Right lobe of liver (tissue), 6 donors: Measurements from ENCODE around the gene MAP3K14. TPM values are rescaled to one million over a fixed set of nuclear protein-coding genes. Genes with fewer than 3 reads are reported as not detected.

Source experiments
- ATAC-seq, 4 donors: fragments of 200-7000 bp; cut with Tn5 transposase; one replicate each; pipeline ENCODE4 v1.9.1; 2020; ENCODE audit warnings: mild to moderate bottlenecking in 4 of 4, moderate library complexity in 4 of 4
- DNase-seq, 3 donors: peaks; one replicate each; pipeline ENCODE4 v3.0.0-alpha.2; 2020
- H3K27ac ChIP-seq, 3 donors: fragments of 200-600 bp; one replicate each; pipeline ENCODE4 v1.8.0; 2022
- H3K27me3 ChIP-seq, 2 donors: fragments of 200-600 bp; one replicate each; pipeline ENCODE4 v1.8.0; 2022
- H3K36me3 ChIP-seq, 4 donors: fragments of 200-600 bp; sonication (generic) in 1 of 4; one replicate each; pipeline versions ENCODE4 v1.5.1 to v1.8.0; 2017 to 2022; ENCODE audit warnings: control low read depth in 1 of 4
- H3K4me1 ChIP-seq, 4 donors: fragments of 200-600 bp; sonication (generic) in 1 of 4; one replicate each; pipeline versions ENCODE4 v1.5.1 to v1.8.0; 2017 to 2022; ENCODE audit warnings: control low read depth in 1 of 4
- H3K4me3 ChIP-seq, 3 donors: fragments of 200-600 bp; one replicate each; pipeline ENCODE4 v1.8.0; 2022
- H3K9me3 ChIP-seq, 4 donors: fragments of 200-600 bp; sonication (generic) in 1 of 4; one replicate each; pipeline versions ENCODE4 v1.5.1 to v1.8.0; 2017 to 2022; ENCODE audit warnings: control low read depth in 1 of 4
- POLR2A ChIP-seq: fragments of 450-650 bp; IDR thresholded peaks from one replicate; pipeline ENCODE4 v1.6.1; 2017; ENCODE audit warnings: antibody characterized with exemption, mild to moderate bottlenecking
- WGBS: methylation state at CpG from one replicate; pipeline ENCODE4 v1.1.6; 2018; ENCODE audit warnings: low coverage, low lambda C conversion rate; ENCODE audit not compliant: insufficient coverage; ENCODE audit errors: missing lambda C conversion rate; 5-methylcytosine and 5-hydroxymethylcytosine counted together
- intact Hi-C, 2 donors: fragments of 100-400 bp; cut with DNase I; formaldehyde crosslinking; loops; one replicate each; pipeline versions ENCODE4 v1.11.2 to v1.14.1; 2022
- total RNA-seq, 6 experiments: library from RNA; depleted of rRNA in 2 of 6; stranded (reverse); fragments of >200 nt in 2 of 6; fragmentation: NEBNext Ultra II Directional in 3 of 6; extraction: Animal tissue kit (Norgen Biotek cat#: 25700) in 3 of 6; gene quantifications; one replicate each; pipeline versions ENCODE4 v1.1.0 to v1.2.4, GENCODE V29; 2016 to 2023
- TF ChIP-seq, protein P1 (sequence below), 4 donors: fragments of 200-600 bp in 3 of 4; fragments of 450-650 bp in 1 of 4; IDR thresholded peaks; one replicate each; pipeline versions ENCODE4 v1.5.1 to v1.8.0; 2016 to 2022; ENCODE audit warnings: antibody characterized with exemption in 4 of 4, mild to moderate bottlenecking in 2 of 4
- donor health status: DM: no; HTN: yes; CAD: no.
- donor health status: DM: no; HTN: no; CAD: no.
- donor health status: DM: no; HTN: no; CAD: no.
- donor health status: DM: no; HTN: yes; CAD: no.
- donor health status: DM: no; HTN: yes; CAD: no.

The MAP3K14 gene
- total RNA-seq, 6 experiments from 2014 or later: 4.8 to 7.8 (median 6.3) TPM

DNA sequence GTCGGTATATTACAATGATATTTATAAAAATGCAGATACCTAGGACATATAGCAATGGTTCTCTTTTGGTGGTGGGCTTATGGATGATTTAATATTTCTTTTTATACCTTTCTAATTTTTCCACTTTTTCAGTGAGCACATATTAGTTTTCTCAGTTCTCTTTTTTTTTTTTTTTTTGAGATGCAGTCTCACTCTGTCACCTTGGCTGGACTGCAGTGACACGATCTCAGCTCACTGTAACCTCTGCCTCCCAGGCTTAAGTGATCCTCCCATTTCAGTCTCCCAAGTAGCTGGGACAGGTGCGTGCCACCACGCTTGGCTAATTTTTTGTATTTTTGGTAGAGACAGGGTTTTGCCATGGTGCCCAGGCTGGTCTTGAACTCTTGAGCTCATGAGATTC is 15.1 kb downstream of the MAP3K14 start:
- TF ChIP-seq, protein P1, sequence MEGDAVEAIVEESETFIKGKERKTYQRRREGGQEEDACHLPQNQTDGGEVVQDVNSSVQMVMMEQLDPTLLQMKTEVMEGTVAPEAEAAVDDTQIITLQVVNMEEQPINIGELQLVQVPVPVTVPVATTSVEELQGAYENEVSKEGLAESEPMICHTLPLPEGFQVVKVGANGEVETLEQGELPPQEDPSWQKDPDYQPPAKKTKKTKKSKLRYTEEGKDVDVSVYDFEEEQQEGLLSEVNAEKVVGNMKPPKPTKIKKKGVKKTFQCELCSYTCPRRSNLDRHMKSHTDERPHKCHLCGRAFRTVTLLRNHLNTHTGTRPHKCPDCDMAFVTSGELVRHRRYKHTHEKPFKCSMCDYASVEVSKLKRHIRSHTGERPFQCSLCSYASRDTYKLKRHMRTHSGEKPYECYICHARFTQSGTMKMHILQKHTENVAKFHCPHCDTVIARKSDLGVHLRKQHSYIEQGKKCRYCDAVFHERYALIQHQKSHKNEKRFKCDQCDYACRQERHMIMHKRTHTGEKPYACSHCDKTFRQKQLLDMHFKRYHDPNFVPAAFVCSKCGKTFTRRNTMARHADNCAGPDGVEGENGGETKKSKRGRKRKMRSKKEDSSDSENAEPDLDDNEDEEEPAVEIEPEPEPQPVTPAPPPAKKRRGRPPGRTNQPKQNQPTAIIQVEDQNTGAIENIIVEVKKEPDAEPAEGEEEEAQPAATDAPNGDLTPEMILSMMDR (IDR thresholded peaks at IDR 0.05): no peak
- no peak for TF ChIP-seq POLR2A
- no peak overlapping the region for H3K4me3 ChIP-seq
- H3K27ac ChIP-seq: no peak overlapping the region
- no peak for DNase-seq
- intact Hi-C loops: no loop called here
- H3K27me3 ChIP-seq: no peaks in the 10 kb centered on the region
- no peaks in the 10 kb centered on the region for H3K36me3 ChIP-seq
- H3K4me1 ChIP-seq: peaks cover 0 to 53% (median 11%) of the 10 kb centered on the region in 4 donors
- 88% methylated on average over 4 of the region's 4 CpGs for WGBS
- H3K9me3 ChIP-seq: no peaks in the 10 kb centered on the region
- no peak for ATAC-seq

DNA sequence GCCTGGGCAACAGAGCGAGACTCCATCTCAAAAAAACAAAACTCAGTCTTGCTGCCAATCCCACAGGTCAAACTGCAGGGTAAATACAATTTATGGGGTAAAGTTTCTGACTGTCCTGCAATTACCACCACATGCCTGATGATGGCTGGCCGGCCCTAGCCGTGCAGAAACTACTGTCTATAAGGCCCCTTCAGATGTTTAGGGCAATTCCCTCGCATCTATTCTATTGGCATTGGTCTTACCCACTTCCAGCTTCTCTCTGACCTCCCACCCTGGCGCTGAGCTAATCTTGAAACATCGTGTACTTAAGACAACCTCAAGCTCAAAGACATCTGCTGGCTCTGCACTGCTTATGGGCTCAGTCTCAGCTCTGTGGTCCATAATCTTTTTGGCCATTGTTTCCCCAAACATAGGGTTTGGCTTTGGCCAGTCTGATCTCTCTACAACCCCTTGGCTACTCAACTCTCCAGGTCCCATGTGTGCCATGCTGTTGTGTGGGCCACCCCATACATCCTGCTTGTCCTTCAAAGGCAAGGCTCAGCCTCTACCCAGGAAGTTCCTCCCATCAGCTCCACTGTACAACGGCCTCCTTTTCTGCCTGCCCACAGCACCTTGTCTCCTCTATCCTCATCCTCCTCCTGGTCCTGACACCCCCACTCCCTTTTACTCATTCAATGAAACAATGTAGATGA is 16.6 kb downstream of the MAP3K14 start:
- Histone ChIP-seq H3K27me3 (no peaks in the 10 kb centered on the region), H3K27ac (peak overlapping the region in 1 of 3 donors; percentile 38), H3K36me3 (no peaks in the 10 kb centered on the region), H3K4me3 (no peak overlapping the region), H3K4me1 (peaks cover 0 to 55% (median 9%) of the 10 kb centered on the region in 4 donors), H3K9me3 (no peaks in the 10 kb centered on the region)
- 79% methylated on average over 6 of the region's 7 CpGs for WGBS
- TF ChIP-seq POLR2A: no peak
- TF ChIP-seq, protein P1 (IDR thresholded peaks at IDR 0.05): no peak
- ATAC-seq (peak in 3 of 4 donors; percentile 16 to 42 (median 28)), DNase-seq (no peak)
- intact Hi-C loops: no loop called here

DNA sequence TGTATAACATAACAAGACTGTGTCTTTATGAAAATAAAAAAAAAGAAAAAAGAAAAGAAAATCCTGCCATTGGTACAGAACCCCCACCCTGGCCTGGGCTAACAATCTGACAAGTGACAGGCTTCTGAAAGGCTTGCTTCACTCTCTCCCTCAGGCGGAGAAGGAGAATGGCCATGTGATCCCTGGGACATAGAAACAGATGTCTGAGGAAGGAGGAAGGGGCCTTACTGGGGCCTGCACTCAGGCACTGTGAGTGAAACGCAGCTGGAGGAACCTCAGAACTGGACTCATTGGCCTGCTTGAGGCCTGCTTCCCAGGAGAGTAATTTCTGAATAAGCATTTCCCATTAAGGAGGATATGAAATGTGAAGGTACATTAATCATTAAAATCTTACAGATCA is 17.5 kb downstream of the MAP3K14 start:
- peak in 3 of 4 donors; percentile 25 to 33 (median 27) for ATAC-seq
- TF ChIP-seq, protein P1 (IDR thresholded peaks at IDR 0.05): no peak
- no peak for TF ChIP-seq POLR2A

DNA sequence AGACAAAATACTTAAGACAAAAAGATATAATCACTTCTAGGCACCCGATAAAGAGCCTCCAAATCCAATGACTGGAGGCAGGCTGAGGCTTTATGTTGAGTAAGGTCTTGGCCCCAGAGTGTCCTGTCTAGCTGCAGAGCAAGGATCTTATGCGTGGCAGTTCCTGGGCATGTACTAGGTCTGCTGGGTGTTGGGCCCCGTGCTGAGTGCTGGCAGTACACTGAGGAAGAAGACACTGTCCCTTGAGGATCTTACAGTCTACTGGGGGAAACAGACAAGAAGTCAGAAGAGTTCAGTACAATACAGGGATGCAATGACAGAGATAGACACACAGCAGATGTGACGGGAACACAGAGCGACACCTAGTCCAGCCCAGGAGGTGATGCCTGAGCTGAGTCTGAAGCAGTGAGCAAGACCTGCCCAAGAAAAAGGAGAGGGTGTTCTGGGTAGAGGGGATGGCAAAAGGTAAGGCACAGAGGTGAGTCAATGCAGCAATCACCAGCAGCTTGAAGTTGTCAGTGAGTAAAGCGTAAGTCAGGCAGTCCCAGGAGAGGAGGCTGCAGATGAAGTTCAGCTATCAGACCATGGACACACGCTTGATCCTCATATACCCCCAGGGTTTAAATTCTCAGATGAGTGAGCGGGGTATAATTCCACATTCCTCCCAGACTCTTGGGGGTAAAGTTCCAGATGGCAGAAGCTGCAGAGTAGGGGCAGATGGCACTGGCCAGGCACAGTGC is 18.1 kb downstream of the MAP3K14 start:
- no peaks in the 10 kb centered on the region for H3K36me3 ChIP-seq
- TF ChIP-seq, protein P1 (IDR thresholded peaks at IDR 0.05): no peak
- no peak for TF ChIP-seq POLR2A
- H3K27ac ChIP-seq: no peak overlapping the region
- intact Hi-C loops: no loop called here
- DNase-seq (no peak), ATAC-seq (no peak)
- 80% methylated on average over 7 of the region's 8 CpGs for WGBS
- H3K9me3 ChIP-seq: no peaks in the 10 kb centered on the region
- H3K4me1 ChIP-seq: peaks cover 0 to 69% (median 16%) of the 10 kb centered on the region in 4 donors
- H3K4me3 ChIP-seq: no peak overlapping the region
- no peaks in the 10 kb centered on the region for H3K27me3 ChIP-seq

More for the DNA sequence above, 17.5 kb downstream of the MAP3K14 start:
- intact Hi-C loops: no loop called here
- Histone ChIP-seq H3K4me1 (peaks cover 0 to 63% (median 14%) of the 10 kb centered on the region in 4 donors), H3K9me3 (no peaks in the 10 kb centered on the region), H3K36me3 (no peaks in the 10 kb centered on the region), H3K4me3 (no peak overlapping the region), H3K27me3 (no peaks in the 10 kb centered on the region), H3K27ac (peak overlapping the region in 1 of 3 donors; percentile 38)
- WGBS: 47% methylated on average over 2 of the region's 2 CpGs
- no peak for DNase-seq
